ENCODE results near the gene ATXN2L. TPM values are rescaled to one million over a fixed set of nuclear protein-coding genes. Genes with fewer than 3 reads are reported as not detected.

The ATXN2L gene, protein sequence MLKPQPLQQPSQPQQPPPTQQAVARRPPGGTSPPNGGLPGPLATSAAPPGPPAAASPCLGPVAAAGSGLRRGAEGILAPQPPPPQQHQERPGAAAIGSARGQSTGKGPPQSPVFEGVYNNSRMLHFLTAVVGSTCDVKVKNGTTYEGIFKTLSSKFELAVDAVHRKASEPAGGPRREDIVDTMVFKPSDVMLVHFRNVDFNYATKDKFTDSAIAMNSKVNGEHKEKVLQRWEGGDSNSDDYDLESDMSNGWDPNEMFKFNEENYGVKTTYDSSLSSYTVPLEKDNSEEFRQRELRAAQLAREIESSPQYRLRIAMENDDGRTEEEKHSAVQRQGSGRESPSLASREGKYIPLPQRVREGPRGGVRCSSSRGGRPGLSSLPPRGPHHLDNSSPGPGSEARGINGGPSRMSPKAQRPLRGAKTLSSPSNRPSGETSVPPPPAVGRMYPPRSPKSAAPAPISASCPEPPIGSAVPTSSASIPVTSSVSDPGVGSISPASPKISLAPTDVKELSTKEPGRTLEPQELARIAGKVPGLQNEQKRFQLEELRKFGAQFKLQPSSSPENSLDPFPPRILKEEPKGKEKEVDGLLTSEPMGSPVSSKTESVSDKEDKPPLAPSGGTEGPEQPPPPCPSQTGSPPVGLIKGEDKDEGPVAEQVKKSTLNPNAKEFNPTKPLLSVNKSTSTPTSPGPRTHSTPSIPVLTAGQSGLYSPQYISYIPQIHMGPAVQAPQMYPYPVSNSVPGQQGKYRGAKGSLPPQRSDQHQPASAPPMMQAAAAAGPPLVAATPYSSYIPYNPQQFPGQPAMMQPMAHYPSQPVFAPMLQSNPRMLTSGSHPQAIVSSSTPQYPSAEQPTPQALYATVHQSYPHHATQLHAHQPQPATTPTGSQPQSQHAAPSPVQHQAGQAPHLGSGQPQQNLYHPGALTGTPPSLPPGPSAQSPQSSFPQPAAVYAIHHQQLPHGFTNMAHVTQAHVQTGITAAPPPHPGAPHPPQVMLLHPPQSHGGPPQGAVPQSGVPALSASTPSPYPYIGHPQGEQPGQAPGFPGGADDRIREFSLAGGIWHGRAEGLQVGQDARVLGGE
- 349 TPM for polyA plus RNA-seq (2012; ENCODE audit: insufficient read length, low read depth)

GRCh38 chr16:28822520-28823290 is at the start of gene ATXN2L:
Gene ATXN2L, plus strand, starts transcription at chr16:28822999. Its CDS starts 261 bp downstream, at chr16:28823260.
- 0 out of 2 replicates have a peak, but pooled peaks have one; percentile 41 for TF ChIP-seq SIN3A (IDR thresholded peaks at IDR 0.05; ENCODE audit: borderline replicate concordance, insufficient read depth, low read length)
- TF ChIP-seq FOXP2 (optimal IDR thresholded peaks at IDR 0.05; ENCODE audit: borderline replicate concordance, extremely low read depth, extremely low read length, insufficient read depth) = peak; percentile 99
- peak; percentile 90 for TF ChIP-seq POLR2AphosphoS5 (IDR thresholded peaks at IDR 0.05; ENCODE audit: low read depth, low read length)
- TF ChIP-seq, protein P1, sequence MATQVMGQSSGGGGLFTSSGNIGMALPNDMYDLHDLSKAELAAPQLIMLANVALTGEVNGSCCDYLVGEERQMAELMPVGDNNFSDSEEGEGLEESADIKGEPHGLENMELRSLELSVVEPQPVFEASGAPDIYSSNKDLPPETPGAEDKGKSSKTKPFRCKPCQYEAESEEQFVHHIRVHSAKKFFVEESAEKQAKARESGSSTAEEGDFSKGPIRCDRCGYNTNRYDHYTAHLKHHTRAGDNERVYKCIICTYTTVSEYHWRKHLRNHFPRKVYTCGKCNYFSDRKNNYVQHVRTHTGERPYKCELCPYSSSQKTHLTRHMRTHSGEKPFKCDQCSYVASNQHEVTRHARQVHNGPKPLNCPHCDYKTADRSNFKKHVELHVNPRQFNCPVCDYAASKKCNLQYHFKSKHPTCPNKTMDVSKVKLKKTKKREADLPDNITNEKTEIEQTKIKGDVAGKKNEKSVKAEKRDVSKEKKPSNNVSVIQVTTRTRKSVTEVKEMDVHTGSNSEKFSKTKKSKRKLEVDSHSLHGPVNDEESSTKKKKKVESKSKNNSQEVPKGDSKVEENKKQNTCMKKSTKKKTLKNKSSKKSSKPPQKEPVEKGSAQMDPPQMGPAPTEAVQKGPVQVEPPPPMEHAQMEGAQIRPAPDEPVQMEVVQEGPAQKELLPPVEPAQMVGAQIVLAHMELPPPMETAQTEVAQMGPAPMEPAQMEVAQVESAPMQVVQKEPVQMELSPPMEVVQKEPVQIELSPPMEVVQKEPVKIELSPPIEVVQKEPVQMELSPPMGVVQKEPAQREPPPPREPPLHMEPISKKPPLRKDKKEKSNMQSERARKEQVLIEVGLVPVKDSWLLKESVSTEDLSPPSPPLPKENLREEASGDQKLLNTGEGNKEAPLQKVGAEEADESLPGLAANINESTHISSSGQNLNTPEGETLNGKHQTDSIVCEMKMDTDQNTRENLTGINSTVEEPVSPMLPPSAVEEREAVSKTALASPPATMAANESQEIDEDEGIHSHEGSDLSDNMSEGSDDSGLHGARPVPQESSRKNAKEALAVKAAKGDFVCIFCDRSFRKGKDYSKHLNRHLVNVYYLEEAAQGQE (IDR thresholded peaks at IDR 0.05; ENCODE audit: insufficient read depth in 1 of 2, low read depth in 2 of 2, low read length in 2 of 2) = peak; percentile 44 to 64; a peak in 2 of 4 replicates
- TF ChIP-seq TAF1 (IDR thresholded peaks at IDR 0.05; ENCODE audit: borderline replicate concordance, insufficient read depth, low read length) = peak; percentile 97

GRCh38 chr16:28820016-28820415 is 2.8 kb upstream of the ATXN2L start:
- no peak for TF ChIP-seq TAF1 (IDR thresholded peaks at IDR 0.05; ENCODE audit: borderline replicate concordance, insufficient read depth, low read length)
- no peak for TF ChIP-seq SIN3A (IDR thresholded peaks at IDR 0.05; ENCODE audit: borderline replicate concordance, insufficient read depth, low read length)
- TF ChIP-seq, protein P1 (IDR thresholded peaks at IDR 0.05; ENCODE audit: insufficient read depth in 1 of 2, low read depth in 2 of 2, low read length in 2 of 2) = no peak
- TF ChIP-seq POLR2AphosphoS5 (IDR thresholded peaks at IDR 0.05; ENCODE audit: low read depth, low read length) = no peak
- TF ChIP-seq FOXP2 (optimal IDR thresholded peaks at IDR 0.05; ENCODE audit: borderline replicate concordance, extremely low read depth, extremely low read length, insufficient read depth) = no peak

DNA sequence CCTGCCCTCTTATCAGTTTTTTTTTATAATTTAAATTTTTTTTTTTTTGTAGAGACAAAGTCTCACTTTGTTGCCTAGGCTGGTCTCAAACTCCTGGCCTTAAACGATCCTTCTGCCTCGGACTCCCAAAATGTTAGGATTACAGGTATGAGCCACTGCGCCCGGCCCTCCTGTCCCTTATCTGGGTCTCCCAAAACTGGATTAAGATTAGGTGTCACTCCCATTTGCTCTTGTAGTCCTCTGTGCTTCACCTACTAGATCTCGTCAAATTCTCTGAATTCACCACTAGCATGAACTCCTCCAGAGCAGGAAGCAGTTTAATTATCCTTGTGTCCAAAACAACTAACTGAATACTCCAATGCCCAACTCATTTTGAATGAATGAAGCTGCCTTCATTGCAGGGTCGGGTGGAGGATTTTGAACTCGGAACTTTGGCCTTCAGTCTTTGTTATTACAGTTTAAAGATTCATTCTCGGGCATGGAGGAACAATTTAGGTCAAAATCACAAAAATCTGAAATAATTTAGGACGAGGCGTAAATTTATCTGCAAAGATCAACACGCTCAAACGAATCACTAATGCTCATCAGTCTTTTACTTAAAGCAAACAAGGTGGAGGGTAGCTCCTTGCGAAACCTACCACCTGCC is 802 bp upstream of the ATXN2L start:
- no peak for TF ChIP-seq SIN3A (IDR thresholded peaks at IDR 0.05; ENCODE audit: borderline replicate concordance, insufficient read depth, low read length)
- no peak for TF ChIP-seq TAF1 (IDR thresholded peaks at IDR 0.05; ENCODE audit: borderline replicate concordance, insufficient read depth, low read length)

- TF ChIP-seq FOXP2 (optimal IDR thresholded peaks at IDR 0.05; ENCODE audit: borderline replicate concordance, extremely low read depth, extremely low read length, insufficient read depth) (no peak), TAF1 (IDR thresholded peaks at IDR 0.05; ENCODE audit: borderline replicate concordance, insufficient read depth, low read length) (no peak), SIN3A (IDR thresholded peaks at IDR 0.05; ENCODE audit: borderline replicate concordance, insufficient read depth, low read length) (no peak), POLR2AphosphoS5 (IDR thresholded peaks at IDR 0.05; ENCODE audit: low read depth, low read length) (no peak)
- TF ChIP-seq, protein P1 (IDR thresholded peaks at IDR 0.05; ENCODE audit: insufficient read depth in 1 of 2, low read depth in 2 of 2, low read length in 2 of 2) = no peak
Observed at GRCh38 chr16:28823291-28823872, 583 bp downstream of the ATXN2L start.
